H1 (cell line): ENCODE data around the gene TP63. TPM values are rescaled to one million over a fixed set of nuclear protein-coding genes. Genes with fewer than 3 reads are reported as not detected.

ENCODE experiments used
- SAP30 ChIP-seq: fragments of 300-600 bp; sonication (generic); IDR thresholded peaks from 2 replicates; pipeline ENCODE4 v1.7.1; 2012; ENCODE audit warnings: low read length, moderate library complexity, mild to moderate bottlenecking, inconsistent platforms; ENCODE audit not compliant: insufficient read depth, insufficient replicate concordance
- polyA plus RNA-seq, 7 experiments: library from polyadenylated mRNA; depleted of rRNA in 3 of 7; stranded (reverse) in 5 of 7; unstranded in 2 of 7; fragments of >200 nt in 5 of 7; fragments of 200-250 nt in 2 of 7; gene quantifications; 1 replicate in 5 of 7; 2 replicates in 1 of 7; 4 replicates in 1 of 7; pipeline versions ENCODE4 v1.2.1 to v1.2.3, GENCODE V29; 2011 to 2013; ENCODE audit warnings: missing spikeins in 2 of 7, mixed read lengths in 2 of 7
- total RNA-seq: library from RNA; stranded (reverse); fragmentation: NEBNext Ultra II Directional; extraction: Animal tissue kit (Norgen Biotek cat#: 25700); gene quantifications from 2 replicates; pipeline ENCODE4 v1.2.1, GENCODE V29; 2021

The TP63 gene
- total and polyA plus RNA-seq, 2 of the 8 experiments (the other 6 are each of a cell fraction or from before 2014, with no cell fraction given), result not detected

- TF ChIP-seq SAP30, result no peak
These were observed 178.4 kb downstream of the TP63 start (continued) for GRCh38 chr3:189809583-189809982.
